K562 (cell line): ENCODE results near the gene PRDM4. TPM values are rescaled to one million over a fixed set of nuclear protein-coding genes. Genes with fewer than 3 reads are reported as not detected.

ENCODE experiments used
- BMI1 ChIP-seq: fragments of 150-350 bp; IDR thresholded peaks from 2 replicates; pipeline ENCODE4 v1.6.1; 2014; ENCODE audit warnings: low read length
- CREB3L1 ChIP-seq: fragments of 450-650 bp; IDR thresholded peaks from 2 replicates; pipeline ENCODE4 v1.6.1; 2014; ENCODE audit warnings: low read depth, mild to moderate bottlenecking, moderate library complexity, borderline replicate concordance
- CREB5 ChIP-seq: fragments of 250-450 bp; sonication (Bioruptor Pico); IDR thresholded peaks from 2 replicates; pipeline ENCODE4 v1.5.0; 2020; ENCODE audit warnings: mild to moderate bottlenecking
- HDAC8 ChIP-seq: fragments of 450-650 bp; IDR thresholded peaks from 2 replicates; pipeline ENCODE4 v1.6.1; 2016; ENCODE audit warnings: mild to moderate bottlenecking, missing genetic modification characterization, moderate library complexity, missing compliant biosample characterization
- KAT7 ChIP-seq: sonication (generic); formaldehyde crosslinking; IDR thresholded peaks from 2 replicates; pipeline ENCODE4 v1.8.0; 2022; ENCODE audit warnings: missing genetic modification reagents, mild to moderate bottlenecking, borderline replicate concordance
- MAZ ChIP-seq, 2 experiments: fragments of 450-650 bp in 1 of 2; sonication (generic) in 1 of 2; formaldehyde crosslinking; IDR thresholded peaks in 1 of 2; conservative IDR thresholded peaks in 1 of 2; 2 replicates each; pipeline versions ENCODE4 v1.4.0 to v1.5.0; 2020; ENCODE audit warnings: mild to moderate bottlenecking in 1 of 2, missing genetic modification reagents in 1 of 2
- MTA3 ChIP-seq: fragments of 450-650 bp; formaldehyde crosslinking; IDR thresholded peaks from 2 replicates; pipeline ENCODE4 v1.6.1; 2017; ENCODE audit warnings: mild to moderate bottlenecking, borderline replicate concordance
- NFYB ChIP-seq: IDR thresholded peaks from 2 replicates; pipeline ENCODE4 v1.6.1; 2011; ENCODE audit warnings: mild to moderate bottlenecking, moderate library complexity; ENCODE audit not compliant: insufficient read length; ENCODE audit errors: extremely low read depth
- POLR3A ChIP-seq: IDR thresholded peaks from 2 replicates; pipeline ENCODE4 v1.6.1; 2011; ENCODE audit warnings: borderline replicate concordance, mild to moderate bottlenecking, moderate library complexity; ENCODE audit not compliant: insufficient read length, insufficient read depth; ENCODE audit errors: extremely low read depth
- RBM25 ChIP-seq: fragments of 200-400 bp; formaldehyde crosslinking; IDR thresholded peaks from 2 replicates; pipeline ENCODE4 v1.6.1; 2018; ENCODE audit warnings: low read length, low read depth, moderate library complexity; ENCODE audit not compliant: severe bottlenecking
- TBP ChIP-seq: optimal IDR thresholded peaks from 2 replicates; pipeline ENCODE3; 2011; ENCODE audit warnings: low read depth, low read length, improper control_type of control experiment
- TCF7L2 ChIP-seq: fragments of 150-350 bp; IDR thresholded peaks from 2 replicates; pipeline ENCODE4 v1.6.1; 2016; ENCODE audit warnings: low read depth, mild to moderate bottlenecking, low read length, moderate library complexity
- VEZF1 ChIP-seq: fragments of 200-800 bp; sonication (Bioruptor generic); IDR thresholded peaks from 2 replicates; pipeline ENCODE4 v1.6.1; 2017; ENCODE audit warnings: missing genetic modification characterization, missing compliant biosample characterization
- ZNF311 ChIP-seq: fragments of 250-450 bp; sonication (Bioruptor Pico); IDR thresholded peaks from 2 replicates; pipeline ENCODE4 v1.4.0; 2020; ENCODE audit warnings: mild to moderate bottlenecking, moderate library complexity
- ZNF561 ChIP-seq: fragments of 450-650 bp; formaldehyde crosslinking; conservative IDR thresholded peaks from 2 replicates; pipeline ENCODE4 v1.4.0; 2020; ENCODE audit warnings: mild to moderate bottlenecking, moderate library complexity
- ZNF707 ChIP-seq: fragments of 250-450 bp; sonication (Bioruptor Pico); conservative IDR thresholded peaks from 2 replicates; pipeline ENCODE4 v1.8.0; 2022; ENCODE audit warnings: inconsistent platforms, mild to moderate bottlenecking, moderate library complexity
- polyA plus RNA-seq, 8 experiments: library from polyadenylated mRNA; depleted of rRNA in 4 of 8; stranded (reverse) in 5 of 8; unstranded in 3 of 8; fragments of >200 nt; fragmentation: Nextera tagmentation in 2 of 8; fragmentation: Illumina TruSeq in 1 of 8; extraction: Ambion mirVana in 2 of 8; extraction: Trizol in 1 of 8; gene quantifications; 2 replicates each; pipeline versions ENCODE4 v1.2.1 to v1.2.3, GENCODE V29; 2011 to 2014; ENCODE audit warnings: inconsistent platforms in 1 of 8, missing spikeins in 1 of 8
- total RNA-seq, 7 experiments: library from RNA; depleted of rRNA in 6 of 7; stranded (reverse); fragments of >200 nt in 6 of 7; fragmentation: Illumina TruSeq in 2 of 7; extraction: Trizol in 2 of 7; gene quantifications; 2 replicates each; pipeline versions ENCODE4 v1.2.1 to v1.2.3, GENCODE V29; 2011 to 2021; ENCODE audit warnings: low replicate concordance in 1 of 7
- TF ChIP-seq, protein P1 (sequence below): fragments of 450-650 bp; IDR thresholded peaks from 2 replicates; pipeline ENCODE4 v1.6.1; 2016; ENCODE audit warnings: low read depth, mild to moderate bottlenecking, moderate library complexity
- TF ChIP-seq, protein P2 (sequence below): fragments of 250-450 bp; sonication (Bioruptor Pico); IDR thresholded peaks from 2 replicates; pipeline ENCODE4 v1.5.0; 2022; ENCODE audit warnings: mild to moderate bottlenecking
- TF ChIP-seq, protein P3 (sequence below): sonication (generic); formaldehyde crosslinking; IDR thresholded peaks from 2 replicates; pipeline ENCODE4 v1.8.0; 2022; ENCODE audit warnings: mild to moderate bottlenecking, missing genetic modification reagents

PRDM4 gene
- total and polyA plus RNA-seq, 9 of the 15 experiments (the other 6 are each of a cell fraction or from before 2014, with no cell fraction given), result 5.9 to 26.0 (median 20.0) TPM

GRCh38 chr12:107760809-107761501 lies at the start of gene PRDM4 (continued):
- TF ChIP-seq, protein P1, sequence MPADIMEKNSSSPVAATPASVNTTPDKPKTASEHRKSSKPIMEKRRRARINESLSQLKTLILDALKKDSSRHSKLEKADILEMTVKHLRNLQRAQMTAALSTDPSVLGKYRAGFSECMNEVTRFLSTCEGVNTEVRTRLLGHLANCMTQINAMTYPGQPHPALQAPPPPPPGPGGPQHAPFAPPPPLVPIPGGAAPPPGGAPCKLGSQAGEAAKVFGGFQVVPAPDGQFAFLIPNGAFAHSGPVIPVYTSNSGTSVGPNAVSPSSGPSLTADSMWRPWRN, result no peak
- TF ChIP-seq ZNF707 (CRISPR knock-in tag), result no peak
- TF ChIP-seq ZNF561 (CRISPR knock-in tag), result no peak
- peak; percentile 26 for TF ChIP-seq RBM25
- TF ChIP-seq VEZF1, result peak; percentile 95
- TF ChIP-seq TCF7L2, result 0 out of 2 replicates have a peak, but pooled peaks have one; percentile 22
- TF ChIP-seq CREB3L1, result peak; percentile 54; the same call in 1 of the 2 replicates
- TF ChIP-seq, protein P2, sequence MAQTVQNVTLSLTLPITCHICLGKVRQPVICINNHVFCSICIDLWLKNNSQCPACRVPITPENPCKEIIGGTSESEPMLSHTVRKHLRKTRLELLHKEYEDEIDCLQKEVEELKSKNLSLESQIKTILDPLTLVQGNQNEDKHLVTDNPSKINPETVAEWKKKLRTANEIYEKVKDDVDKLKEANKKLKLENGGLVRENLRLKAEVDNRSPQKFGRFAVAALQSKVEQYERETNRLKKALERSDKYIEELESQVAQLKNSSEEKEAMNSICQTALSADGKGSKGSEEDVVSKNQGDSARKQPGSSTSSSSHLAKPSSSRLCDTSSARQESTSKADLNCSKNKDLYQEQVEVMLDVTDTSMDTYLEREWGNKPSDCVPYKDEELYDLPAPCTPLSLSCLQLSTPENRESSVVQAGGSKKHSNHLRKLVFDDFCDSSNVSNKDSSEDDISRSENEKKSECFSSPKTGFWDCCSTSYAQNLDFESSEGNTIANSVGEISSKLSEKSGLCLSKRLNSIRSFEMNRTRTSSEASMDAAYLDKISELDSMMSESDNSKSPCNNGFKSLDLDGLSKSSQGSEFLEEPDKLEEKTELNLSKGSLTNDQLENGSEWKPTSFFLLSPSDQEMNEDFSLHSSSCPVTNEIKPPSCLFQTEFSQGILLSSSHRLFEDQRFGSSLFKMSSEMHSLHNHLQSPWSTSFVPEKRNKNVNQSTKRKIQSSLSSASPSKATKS (CRISPR knock-in tag), result no peak
- TF ChIP-seq TBP, result peak; percentile 27
- 0 out of 2 replicates have a peak, but pooled peaks have one; percentile 16 for TF ChIP-seq MTA3
- peak; percentile 59 to 93; a peak in 3 of 4 replicates for TF ChIP-seq MAZ (CRISPR knock-in tag; conservative IDR thresholded peaks at IDR 0.05 in 1 of 2, IDR thresholded peaks at IDR 0.05 in 1 of 2)
- no peak for TF ChIP-seq NFYB
- TF ChIP-seq HDAC8, result no peak
- no peak for TF ChIP-seq ZNF311 (CRISPR knock-in tag)
- no peak for TF ChIP-seq POLR3A
- no peak for TF ChIP-seq CREB5
- TF ChIP-seq BMI1, result peak; percentile 74
- TF ChIP-seq KAT7, result no peak
- TF ChIP-seq, protein P3, sequence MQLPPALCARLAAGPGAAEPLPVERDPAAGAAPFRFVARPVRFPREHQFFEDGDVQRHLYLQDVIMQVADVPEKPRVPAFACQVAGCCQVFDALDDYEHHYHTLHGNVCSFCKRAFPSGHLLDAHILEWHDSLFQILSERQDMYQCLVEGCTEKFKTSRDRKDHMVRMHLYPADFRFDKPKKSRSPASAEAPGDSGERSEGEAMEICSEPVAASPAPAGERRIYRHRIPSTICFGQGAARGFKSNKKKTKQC (CRISPR knock-in tag), result no peak; the same call in 1 of the 2 replicates
